HepG2 (cell line): ENCODE measurements around the gene ACOT6. TPM values are rescaled to one million over a fixed set of nuclear protein-coding genes. Genes with fewer than 3 reads are reported as not detected.
"Not testable (repeated sequence)": the region's sequence is repeated elsewhere in the genome, so short reads cannot be mapped to it uniquely, and the experiment has no call there.

ENCODE experiments used
- ETV5 ChIP-seq: IDR thresholded peaks from 2 replicates; pipeline ENCODE4 v1.6.1; 2018; ENCODE audit warnings: missing biosample characterization, missing genetic modification reagents, inconsistent platforms, borderline replicate concordance
- FOSL2 ChIP-seq: sonication (generic); formaldehyde crosslinking; IDR thresholded peaks from 2 replicates; pipeline ENCODE4 v1.4.0; 2020; ENCODE audit warnings: missing genetic modification reagents
- GABPB1 ChIP-seq: IDR thresholded peaks from 2 replicates; pipeline ENCODE4 v1.6.1; 2016; ENCODE audit warnings: mild to moderate bottlenecking, missing genetic modification reagents, moderate library complexity, missing compliant biosample characterization
- HNF1A ChIP-seq, 2 experiments: sonication (generic) in 1 of 2; formaldehyde crosslinking in 1 of 2; IDR thresholded peaks; 2 replicates each; pipeline versions ENCODE4 v1.4.0 to v1.6.1; 2016 to 2020; ENCODE audit warnings: borderline replicate concordance in 1 of 2, low read depth in 1 of 2, mild to moderate bottlenecking in 1 of 2, missing genetic modification reagents in 1 of 2
- IRF2 ChIP-seq: IDR thresholded peaks from 2 replicates; pipeline ENCODE4 v1.6.1; 2018; ENCODE audit warnings: missing genetic modification reagents, missing compliant biosample characterization
- JUNB ChIP-seq: sonication (generic); formaldehyde crosslinking; IDR thresholded peaks from 2 replicates; pipeline ENCODE4 v1.8.0; 2022; ENCODE audit warnings: missing genetic modification reagents, mild to moderate bottlenecking, borderline replicate concordance
- MIXL1 ChIP-seq: IDR thresholded peaks from 2 replicates; pipeline ENCODE4 v1.6.1; 2016
- NR2F6 ChIP-seq, 2 experiments: IDR thresholded peaks; 2 replicates each; pipeline ENCODE4 v1.6.1; 2016; ENCODE audit warnings: antibody characterized with exemption in 1 of 2, mild to moderate bottlenecking in 1 of 2
- SAP130 ChIP-seq: IDR thresholded peaks from 2 replicates; pipeline ENCODE4 v1.6.1; 2016; ENCODE audit warnings: low read depth
- SMAD1 ChIP-seq: sonication (generic); formaldehyde crosslinking; IDR thresholded peaks from 2 replicates; pipeline ENCODE4 v1.4.0; 2020; ENCODE audit warnings: missing genetic modification reagents, low read depth, mild to moderate bottlenecking, borderline replicate concordance
- TBX2 ChIP-seq: sonication (generic); formaldehyde crosslinking; IDR thresholded peaks from 2 replicates; pipeline ENCODE4 v1.5.0; 2020; ENCODE audit warnings: missing genetic modification reagents, mild to moderate bottlenecking, borderline replicate concordance
- TFDP1 ChIP-seq: IDR thresholded peaks from 2 replicates; pipeline ENCODE4 v1.6.1; 2016; ENCODE audit warnings: missing compliant biosample characterization, missing genetic modification reagents, borderline replicate concordance
- THRA ChIP-seq: sonication (generic); formaldehyde crosslinking; IDR thresholded peaks from 2 replicates; pipeline ENCODE4 v1.4.0; 2020; ENCODE audit warnings: missing genetic modification reagents, borderline replicate concordance
- ZFX ChIP-seq: sonication (generic); formaldehyde crosslinking; IDR thresholded peaks from 2 replicates; pipeline ENCODE4 v1.4.0; 2020; ENCODE audit warnings: mild to moderate bottlenecking, low read depth, missing genetic modification reagents, moderate library complexity
- ZNF331 ChIP-seq: sonication (generic); formaldehyde crosslinking; IDR thresholded peaks from 2 replicates; pipeline ENCODE4 v1.4.0; 2020; ENCODE audit warnings: missing genetic modification reagents
- ZNF556 ChIP-seq: sonication (generic); formaldehyde crosslinking; IDR thresholded peaks from 2 replicates; pipeline ENCODE4 v1.4.0; 2020; ENCODE audit warnings: mild to moderate bottlenecking, missing genetic modification reagents, borderline replicate concordance
- ZNF598 ChIP-seq: sonication (generic); formaldehyde crosslinking; IDR thresholded peaks from 2 replicates; pipeline ENCODE4 v1.5.1; 2020; ENCODE audit warnings: mild to moderate bottlenecking, missing genetic modification reagents, borderline replicate concordance
- ZNF616 ChIP-seq: sonication (generic); formaldehyde crosslinking; IDR thresholded peaks from 2 replicates; pipeline ENCODE4 v1.5.0; 2020; ENCODE audit warnings: low read depth, mild to moderate bottlenecking, missing genetic modification reagents
- ZNF709 ChIP-seq: sonication (generic); formaldehyde crosslinking; IDR thresholded peaks from 2 replicates; pipeline ENCODE4 v1.5.0; 2020; ENCODE audit warnings: mild to moderate bottlenecking, missing genetic modification reagents
- ZNF772 ChIP-seq: sonication (generic); formaldehyde crosslinking; IDR thresholded peaks from 2 replicates; pipeline ENCODE4 v1.5.0; 2020; ENCODE audit warnings: mild to moderate bottlenecking, missing genetic modification reagents
- ZNF878 ChIP-seq: sonication (generic); formaldehyde crosslinking; IDR thresholded peaks from 2 replicates; pipeline ENCODE4 v1.8.1; 2023; ENCODE audit warnings: mild to moderate bottlenecking, missing genetic modification reagents, moderate library complexity
- polyA plus RNA-seq, 8 experiments: library from polyadenylated mRNA; depleted of rRNA in 3 of 8; stranded (reverse) in 7 of 8; unstranded in 1 of 8; fragments of >200 nt; fragmentation: Illumina TruSeq in 4 of 8; extraction: Trizol in 4 of 8; gene quantifications; 2 replicates each; pipeline versions ENCODE4 v1.2.1 to v1.2.3, GENCODE V29; 2011 to 2016; ENCODE audit warnings: low read depth in 4 of 8, missing spikeins in 1 of 8, mixed read lengths in 1 of 8; ENCODE audit not compliant: insufficient read depth in 1 of 8
- total RNA-seq, 5 experiments: library from RNA; depleted of rRNA; stranded (reverse); fragments of >200 nt; fragmentation: Illumina TruSeq; extraction: Trizol; gene quantifications; 2 replicates each; pipeline ENCODE4 v1.2.3, GENCODE V29; 2016; ENCODE audit warnings: low read depth in 1 of 5

ACOT6 gene
- total and polyA plus RNA-seq, 2 of the 13 experiments (the other 11 are each of a cell fraction or from before 2014, with no cell fraction given) = 0.15 to 0.27 TPM

DNA sequence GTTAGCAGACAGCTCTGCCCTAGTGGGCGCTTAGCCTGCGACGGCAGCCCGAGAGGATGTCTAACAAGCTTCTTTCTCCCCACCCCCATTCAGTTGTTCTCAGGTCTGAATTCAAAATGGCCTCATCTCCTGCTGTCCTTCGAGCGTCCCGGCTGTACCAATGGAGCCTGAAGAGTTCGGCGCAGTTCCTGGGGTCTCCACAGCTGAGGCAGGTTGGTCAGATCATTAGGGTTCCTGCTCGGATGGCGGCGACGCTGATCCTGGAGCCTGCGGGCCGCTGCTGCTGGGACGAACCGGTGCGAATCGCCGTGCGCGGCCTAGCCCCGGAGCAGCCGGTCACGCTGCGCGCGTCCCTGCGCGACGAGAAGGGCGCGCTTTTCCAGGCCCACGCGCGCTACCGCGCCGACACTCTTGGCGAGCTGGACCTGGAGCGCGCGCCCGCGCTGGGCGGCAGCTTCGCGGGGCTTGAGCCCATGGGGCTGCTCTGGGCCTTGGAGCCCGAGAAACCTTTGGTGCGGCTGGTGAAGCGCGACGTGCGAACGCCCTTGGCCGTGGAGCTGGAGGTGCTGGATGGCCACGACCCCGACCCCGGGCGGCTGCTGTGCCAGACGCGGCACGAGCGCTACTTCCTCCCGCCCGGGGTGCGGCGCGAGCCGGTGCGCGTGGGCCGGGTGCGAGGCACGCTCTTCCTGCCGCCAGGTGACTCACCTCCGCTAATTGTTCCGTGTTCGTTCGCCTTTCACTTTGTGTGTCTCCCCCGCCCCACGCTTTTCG lies 42.9 kb upstream of the ACOT6 start, which contains the start of gene ACOT2 (continued):
- TF ChIP-seq ZNF331 (CRISPR knock-in tag) (peak; percentile 55; the same call in 1 of the 2 replicates), TFDP1 (CRISPR knock-in tag) (peak; percentile 89; the same call in 1 of the 2 replicates), ZNF772 (CRISPR knock-in tag) (peak; percentile 57; the same call in 1 of the 2 replicates), IRF2 (CRISPR knock-in tag) (peak; percentile 43; the same call in 1 of the 2 replicates), ZNF616 (CRISPR knock-in tag) (0 out of 2 replicates have a peak, but pooled peaks have one; percentile 23), ZNF878 (CRISPR knock-in tag) (0 out of 2 replicates have a peak, but pooled peaks have one; percentile 9), GABPB1 (peak; percentile 83), SMAD1 (CRISPR knock-in tag) (0 out of 2 replicates have a peak, but pooled peaks have one; percentile 42), SAP130 (CRISPR knock-in tag) (peak; percentile 68), ETV5 (CRISPR knock-in tag) (peak; percentile 77), FOSL2 (peak; percentile 92), HNF1A (CRISPR knock-in tag; IDR thresholded peaks at IDR 0.05; ENCODE audit: borderline replicate concordance) (peak; percentile 31; the same call in 1 of the 2 replicates), JUNB (CRISPR knock-in tag) (0 out of 2 replicates have a peak, but pooled peaks have one; percentile 30), THRA (peak; percentile 29), ZNF709 (peak; percentile 86), TBX2 (CRISPR knock-in tag) (peak; percentile 88; the same call in 1 of the 2 replicates), ZFX (CRISPR knock-in tag) (peak; percentile 95), ZNF598 (CRISPR knock-in tag) (0 out of 2 replicates have a peak, but pooled peaks have one; percentile 16), ZNF556 (CRISPR knock-in tag) (peak; percentile 66; the same call in 1 of the 2 replicates), NR2F6 (CRISPR knock-in tag; IDR thresholded peaks at IDR 0.05) (peak; percentile 49; the same call in 1 of the 2 replicates), MIXL1 (CRISPR knock-in tag) (peak; percentile 43)
- not testable (repeated sequence) for TF ChIP-seq HNF1A (IDR thresholded peaks at IDR 0.05; ENCODE audit: low read depth); NR2F6 (IDR thresholded peaks at IDR 0.05)
